Fibroblast of peridontal ligament (primary cell): Measurements from ENCODE around the gene SKI.
A peak's percentile ranks its signal among the peaks of the same experiment; 100 is the strongest.

Experiments
- DNase-seq: peaks from one replicate; pipeline ENCODE4 v3.0.0-alpha.2; 2010; ENCODE audit errors: extremely low read depth

Gene SKI

GRCh38 chr1:2306151-2306978 is 78.2 kb downstream of the SKI start:
- no peak for DNase-seq

GRCh38 chr1:2307064-2307605 is 79.0 kb downstream of the SKI start:
- DNase-seq = no peak

- no peak for DNase-seq
Measured at GRCh38 chr1:2307972-2308371, 79.9 kb downstream of the SKI start.

GRCh38 chr1:2308844-2309243 is 80.7 kb downstream of the SKI start:
- no peak for DNase-seq

GRCh38 chr1:2310332-2311183 is 82.4 kb downstream of the SKI start:
- no peak for DNase-seq

DNA sequence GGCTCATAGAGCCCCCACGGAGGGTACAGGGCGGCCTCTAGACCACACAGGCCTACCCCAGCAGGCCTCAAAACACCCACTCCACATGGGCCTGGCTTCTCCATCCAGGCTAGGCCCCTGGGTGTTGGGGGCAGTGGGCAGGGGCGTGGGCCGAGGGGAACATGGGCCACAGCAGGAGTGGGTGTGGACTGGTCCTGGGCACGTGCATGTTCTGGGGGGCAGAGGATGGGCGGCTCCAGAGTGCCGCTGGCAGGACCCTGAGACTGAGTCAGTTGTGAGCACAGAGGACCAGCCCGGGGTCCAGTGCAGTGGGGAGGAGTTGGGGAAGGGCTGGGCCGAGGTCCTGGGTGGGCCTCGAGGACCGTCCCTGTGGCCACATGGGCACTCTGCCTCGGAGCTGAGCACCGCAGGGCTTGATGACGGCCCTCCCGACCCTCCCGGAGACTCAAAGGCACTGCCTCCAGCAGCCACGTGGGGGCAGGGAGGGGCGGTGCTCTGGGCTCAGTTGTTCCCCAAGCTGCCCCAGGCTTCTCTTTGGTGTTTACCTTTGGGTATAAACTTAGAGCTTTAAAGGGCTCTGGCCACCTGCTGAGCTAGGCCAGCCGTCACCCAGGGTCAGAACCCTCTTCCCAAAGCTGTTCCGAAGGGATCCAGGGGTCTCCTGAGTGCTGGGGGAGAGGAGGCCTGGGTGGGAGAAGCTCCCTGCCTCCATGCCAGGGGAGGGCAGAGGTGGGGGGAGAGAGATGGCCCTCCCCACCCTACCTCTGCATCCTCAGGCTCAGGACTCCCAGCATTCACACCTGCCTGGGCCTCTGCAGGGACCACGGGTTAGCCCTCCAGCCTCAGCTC is 83.3 kb downstream of the SKI start:
- peak; percentile 47 for DNase-seq

DNA sequence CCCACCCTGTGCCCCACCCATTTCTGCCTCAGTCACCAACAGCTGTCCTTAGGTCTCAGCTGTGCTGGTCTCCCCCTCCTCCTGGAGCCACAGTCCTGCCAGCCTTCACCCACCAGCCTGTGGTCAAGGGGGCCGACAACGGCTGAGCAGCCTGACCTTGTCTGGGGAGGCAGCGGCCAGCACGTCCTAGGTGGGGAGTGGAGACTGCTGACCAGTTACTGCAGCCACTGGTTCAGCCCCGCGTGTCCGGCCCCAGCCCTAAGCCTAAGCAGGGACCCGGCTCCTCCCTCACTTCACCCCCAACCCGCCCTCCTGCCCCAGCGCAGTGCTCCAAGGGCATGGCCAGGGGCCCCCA is 84.0 kb downstream of the SKI start:
- no peak for DNase-seq

GRCh38 chr1:2312515-2313301 is 84.6 kb downstream of the SKI start:
- DNase-seq = no peak

GRCh38 chr1:2313651-2314261 is 85.6 kb downstream of the SKI start:
- no peak for DNase-seq

- DNase-seq = peak; percentile 34
Measured at GRCh38 chr1:2314273-2314802, 86.2 kb downstream of the SKI start.

DNA sequence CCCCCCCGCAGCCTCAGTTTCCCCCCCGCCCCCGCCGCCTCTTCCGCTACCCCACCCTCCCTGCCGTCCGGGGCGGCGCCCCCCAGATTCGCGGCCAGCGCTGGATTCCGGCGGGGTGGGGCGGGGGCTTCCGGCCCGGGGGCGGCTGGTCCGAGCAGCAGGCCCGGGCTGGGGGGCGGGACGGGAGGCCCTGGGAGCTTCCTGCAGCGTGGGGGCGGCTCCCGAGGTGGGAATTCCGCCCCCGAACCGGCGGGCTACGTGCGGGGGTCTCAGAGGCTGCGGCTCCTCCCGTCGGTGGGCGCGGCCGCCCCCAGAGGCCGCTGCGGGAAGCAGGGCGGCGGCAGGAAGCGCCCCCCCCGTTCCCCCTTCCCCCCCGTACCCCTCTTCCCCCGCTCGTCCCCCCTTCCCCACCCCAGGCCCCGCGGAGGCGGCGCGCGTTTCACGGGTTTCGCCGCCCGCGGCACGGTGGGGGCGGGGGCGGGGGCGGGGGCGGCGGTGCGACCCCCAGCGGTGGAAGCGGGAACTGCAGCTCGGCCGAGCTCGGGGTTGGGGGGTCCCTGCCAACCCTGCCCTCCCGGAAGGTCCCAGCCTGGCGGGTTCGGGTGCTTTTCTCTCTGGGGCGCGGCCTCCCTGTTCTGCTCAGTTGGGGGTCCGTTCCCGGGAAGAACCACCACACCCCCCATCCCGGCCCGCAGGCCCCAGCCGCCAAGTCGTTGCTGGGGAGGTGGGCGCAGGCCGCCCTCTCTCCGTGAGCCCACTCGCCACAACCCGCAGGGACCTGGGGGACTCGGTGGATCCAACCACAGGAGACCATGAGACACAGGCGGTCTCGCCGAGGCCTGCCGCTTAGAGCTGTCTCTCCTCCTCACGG is 86.9 kb downstream of the SKI start:
- peak; percentile 16 for DNase-seq

GRCh38 chr1:2315674-2316450 is 87.7 kb downstream of the SKI start:
- DNase-seq = no peak

DNA sequence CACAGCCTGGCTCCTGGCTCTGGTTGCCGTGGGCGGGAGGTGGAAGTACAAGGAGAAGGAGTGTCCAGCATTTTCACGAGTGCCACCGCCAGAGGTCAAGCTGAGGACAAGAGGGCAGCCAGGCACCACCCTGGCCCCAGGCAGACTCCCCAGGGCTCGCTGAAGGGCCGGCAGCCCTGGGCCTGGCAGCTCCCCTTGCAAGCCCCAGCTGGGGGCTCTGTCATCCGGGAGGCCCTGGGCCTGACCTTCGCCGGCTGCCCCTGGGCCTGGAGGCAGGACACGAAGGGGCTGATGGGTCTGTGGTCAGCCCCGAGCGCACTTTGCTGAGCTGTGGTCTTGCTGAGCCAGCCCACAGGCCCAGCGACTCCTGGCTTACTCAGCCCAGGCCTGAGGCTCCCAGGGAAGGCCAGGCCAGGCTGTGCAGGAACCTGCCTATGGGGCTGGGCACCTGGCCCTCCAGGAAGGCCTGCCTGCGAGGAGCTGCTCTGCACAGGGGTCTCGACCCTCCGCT is 88.4 kb downstream of the SKI start:
- DNase-seq = no peak

DNA sequence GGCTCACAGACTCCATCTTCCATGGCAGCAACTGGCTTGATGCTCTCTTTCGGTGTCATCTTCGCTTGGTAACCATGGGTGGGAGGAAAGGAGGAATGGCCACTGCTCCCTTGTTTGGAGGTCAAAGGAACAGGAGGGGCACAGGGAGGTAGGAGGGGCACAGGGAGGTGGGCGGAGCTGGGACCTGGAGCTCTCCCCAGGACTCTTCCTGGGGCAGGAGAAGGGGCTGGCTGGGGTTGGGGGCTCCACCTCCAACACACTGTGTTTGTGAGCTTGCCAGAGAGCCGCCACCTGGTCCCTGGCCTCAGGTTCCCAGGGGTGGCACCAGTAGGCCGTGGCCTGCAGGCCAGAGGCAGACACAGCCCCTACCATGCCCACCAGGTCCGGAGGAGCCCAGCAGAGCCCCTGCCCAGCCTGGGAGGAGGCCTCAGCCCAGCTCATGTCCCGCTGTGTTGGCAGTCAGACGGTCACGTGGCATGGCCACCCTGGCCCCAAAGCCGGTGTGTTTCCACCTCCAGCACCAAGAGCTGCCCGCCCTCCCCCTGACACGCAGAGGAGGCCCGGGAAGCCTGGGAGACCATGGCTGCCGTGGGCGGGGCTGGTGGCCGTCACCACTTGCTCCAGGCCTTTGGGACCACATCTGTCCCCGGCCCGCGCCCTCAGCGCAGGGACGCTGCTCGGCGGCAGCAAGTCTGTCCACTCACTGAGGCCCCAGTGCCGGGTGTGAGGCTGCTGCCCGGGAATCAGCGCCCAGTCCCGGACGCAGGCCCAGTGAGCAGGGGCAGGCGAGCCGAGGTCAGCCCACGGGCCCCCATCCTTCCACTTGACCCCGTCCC is 89.3 kb downstream of the SKI start:
- no peak for DNase-seq

- DNase-seq = peak; percentile 14
Measured at GRCh38 chr1:2318314-2319278, 90.5 kb downstream of the SKI start.

DNA sequence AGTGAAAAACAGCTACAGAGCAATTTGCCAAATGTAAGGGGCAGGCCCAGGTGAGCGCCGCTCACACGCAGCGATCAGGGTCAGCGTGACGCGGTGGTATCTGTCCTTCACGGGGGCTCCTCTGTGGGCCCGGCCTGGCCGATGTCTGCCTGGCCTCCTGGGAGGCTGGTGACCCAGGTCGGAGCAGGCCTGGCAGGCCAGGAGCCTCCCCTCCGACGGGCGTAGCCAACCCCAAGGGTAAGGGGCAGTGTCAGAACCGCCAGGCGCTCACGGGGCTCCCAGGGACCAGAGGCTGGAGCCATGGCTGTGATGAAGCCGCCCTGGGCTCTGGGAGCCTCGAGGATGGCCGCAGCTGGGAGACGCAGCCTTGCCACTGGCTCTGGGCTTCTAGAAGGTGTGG is 91.2 kb downstream of the SKI start:
- no peak for DNase-seq
